Measurements from ENCODE around the gene HARS2.
"Not testable (repeated sequence)": the region's sequence is repeated elsewhere in the genome, so short reads cannot be mapped to it uniquely, and the experiment has no call there.

The HARS2 gene, protein sequence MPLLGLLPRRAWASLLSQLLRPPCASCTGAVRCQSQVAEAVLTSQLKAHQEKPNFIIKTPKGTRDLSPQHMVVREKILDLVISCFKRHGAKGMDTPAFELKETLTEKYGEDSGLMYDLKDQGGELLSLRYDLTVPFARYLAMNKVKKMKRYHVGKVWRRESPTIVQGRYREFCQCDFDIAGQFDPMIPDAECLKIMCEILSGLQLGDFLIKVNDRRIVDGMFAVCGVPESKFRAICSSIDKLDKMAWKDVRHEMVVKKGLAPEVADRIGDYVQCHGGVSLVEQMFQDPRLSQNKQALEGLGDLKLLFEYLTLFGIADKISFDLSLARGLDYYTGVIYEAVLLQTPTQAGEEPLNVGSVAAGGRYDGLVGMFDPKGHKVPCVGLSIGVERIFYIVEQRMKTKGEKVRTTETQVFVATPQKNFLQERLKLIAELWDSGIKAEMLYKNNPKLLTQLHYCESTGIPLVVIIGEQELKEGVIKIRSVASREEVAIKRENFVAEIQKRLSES

DNA sequence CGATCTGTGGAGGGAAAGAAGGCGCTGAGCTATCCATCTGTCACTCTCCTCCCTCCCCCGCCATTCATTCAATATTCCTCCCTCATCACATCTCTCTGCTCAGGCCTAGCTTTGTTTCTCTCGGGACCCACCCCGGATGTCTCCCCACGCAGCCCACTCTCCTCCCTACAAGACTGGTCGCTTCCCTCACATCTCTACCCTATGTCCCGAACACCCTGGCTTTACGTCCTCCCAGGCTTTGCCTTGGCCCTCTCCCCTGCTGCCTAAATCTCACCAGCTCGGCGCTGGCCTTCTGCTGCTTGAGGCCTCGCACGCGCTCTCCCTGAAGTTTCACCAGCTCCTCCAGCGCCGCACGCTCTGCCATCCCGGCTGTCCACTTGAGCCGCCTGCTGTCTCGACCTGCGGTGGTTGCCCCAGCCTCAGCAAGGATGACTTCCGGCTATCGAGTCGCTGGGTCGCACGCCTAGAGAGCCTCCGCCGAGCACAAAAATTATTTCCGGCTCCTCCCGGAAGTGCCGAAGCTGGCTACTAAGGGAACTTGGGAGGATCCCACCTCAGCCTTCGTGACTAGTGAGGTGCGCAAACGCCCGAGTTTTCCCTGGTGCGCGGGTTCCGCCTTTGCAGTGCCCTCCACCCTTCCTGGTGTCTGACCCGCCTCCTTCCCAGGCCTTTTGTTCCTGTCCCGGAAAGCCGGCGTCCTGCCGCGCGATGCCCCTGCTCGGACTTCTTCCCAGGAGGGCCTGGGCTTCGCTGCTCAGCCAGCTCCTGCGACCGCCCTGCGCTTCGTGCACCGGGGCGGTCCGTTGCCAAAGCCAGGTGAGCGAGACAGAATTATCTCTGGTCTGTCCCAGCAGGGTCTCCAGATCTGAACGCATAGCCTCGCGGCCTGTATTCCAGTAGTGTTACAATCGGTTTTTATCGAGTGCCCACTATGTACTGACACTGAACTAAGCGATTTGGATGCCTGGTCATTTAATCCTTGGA, at the start of gene HARS2, which contains the start of gene HARS1:
TSS of gene HARS2 (plus strand) at position 515 of the 984 bp plus-strand sequence. CDS start at position 709, 194 bp downstream.
TSS of gene HARS1 (minus strand) at position 430 of the 984 bp plus-strand sequence. CDS start at position 364, 66 bp downstream.
- DNase-seq = peak; percentile 78

DNA sequence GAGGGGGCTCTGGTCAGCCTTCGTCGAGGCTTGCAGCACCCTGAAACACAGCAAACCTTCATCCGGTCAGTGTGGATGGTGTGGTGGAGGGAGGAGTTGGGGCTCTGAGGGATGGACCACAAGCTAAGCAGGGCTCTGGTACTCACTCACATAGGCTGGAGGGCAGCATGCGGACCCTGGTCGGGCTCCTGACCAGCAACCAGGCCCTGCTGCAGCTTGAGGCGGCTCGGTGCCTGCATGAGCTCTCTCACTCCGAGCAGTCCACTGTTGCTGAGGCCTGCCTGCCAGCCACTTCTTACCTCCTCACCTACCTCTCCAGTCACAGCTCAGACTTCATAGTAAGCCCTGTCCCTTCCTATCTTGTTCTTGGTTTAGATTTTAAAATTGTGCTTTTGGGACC, 49.5 kb upstream of the HARS2 start:
- DNase-seq = no peak

DNA sequence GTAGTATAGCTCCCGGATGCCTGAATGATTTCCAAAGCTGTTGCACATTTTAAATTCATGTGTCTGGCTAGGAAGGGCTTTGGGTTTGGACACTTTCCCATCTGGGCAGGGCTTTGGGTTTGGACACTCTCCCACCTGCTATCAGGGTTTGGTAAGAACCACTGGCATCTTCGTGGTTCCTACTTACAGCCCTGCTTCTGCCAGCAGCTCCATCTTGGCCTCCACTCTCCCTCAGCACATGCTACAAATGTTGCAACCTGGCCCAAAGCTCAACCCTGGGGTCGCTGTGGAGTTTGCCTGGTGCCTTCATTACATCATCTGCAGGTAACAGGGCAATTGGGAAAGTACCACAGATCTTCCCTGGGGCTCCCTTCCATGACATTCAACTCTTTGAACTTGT, 48.5 kb upstream of the HARS2 start:
- no peak for DNase-seq

DNA sequence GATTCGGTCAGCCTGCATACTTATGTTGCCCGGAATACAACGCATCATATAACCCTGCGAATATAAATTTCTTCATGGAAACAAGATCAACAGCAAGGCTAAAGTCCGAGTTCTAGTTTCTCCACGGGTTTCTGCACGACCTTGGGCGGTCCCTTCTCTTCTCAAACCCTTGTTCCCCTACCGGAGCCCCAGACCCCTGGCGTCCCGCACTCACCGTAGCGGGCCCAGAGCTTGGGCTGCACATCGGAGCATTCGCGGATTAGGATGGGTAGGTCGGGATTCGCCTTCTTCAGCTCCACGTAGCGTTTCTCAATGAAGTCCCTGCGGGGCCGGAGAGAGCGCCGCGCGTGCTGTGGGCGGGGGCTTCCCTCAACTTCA, 44.2 kb upstream of the HARS2 start:
- DNase-seq = no peak

DNA sequence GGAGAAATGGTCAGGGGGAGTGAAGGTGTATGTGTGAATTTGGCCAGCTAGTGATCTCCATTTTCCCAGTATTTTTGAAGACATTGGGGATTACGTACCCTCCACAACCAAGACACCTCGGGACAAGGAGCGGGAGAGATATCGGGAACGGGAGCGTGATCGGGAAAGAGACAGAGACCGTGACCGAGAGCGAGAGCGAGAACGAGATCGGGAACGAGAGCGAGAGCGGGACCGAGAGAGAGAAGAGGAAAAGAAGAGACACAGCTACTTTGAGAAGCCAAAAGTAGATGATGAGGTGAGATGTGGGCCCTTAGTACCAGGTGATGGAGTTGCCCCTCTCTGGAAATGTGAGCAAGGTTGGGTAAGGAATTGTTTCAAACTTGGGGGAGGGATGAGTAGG, 32.4 kb upstream of the HARS2 start:
- DNase-seq = no peak

DNA sequence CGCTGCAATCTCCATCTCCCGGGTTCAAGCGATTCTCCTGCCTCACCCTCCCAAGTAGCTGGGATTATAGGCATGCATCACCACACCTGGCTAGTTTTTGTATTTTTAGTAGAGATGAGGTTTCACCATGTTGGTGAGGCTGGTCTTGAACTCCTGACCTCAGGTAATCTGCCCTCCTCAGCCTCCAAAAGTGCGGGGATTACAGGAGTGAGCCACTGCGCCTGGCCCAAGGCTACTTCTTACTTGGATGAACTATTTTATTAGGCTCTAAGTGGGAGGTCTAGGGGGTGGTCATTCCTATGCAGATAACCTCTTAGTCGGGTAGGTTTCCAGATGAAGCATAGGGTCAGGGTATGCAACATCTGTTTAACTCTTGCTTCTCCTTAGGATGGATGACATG, 30.9 kb upstream of the HARS2 start:
- DNase-seq = not testable (repeated sequence)

DNA sequence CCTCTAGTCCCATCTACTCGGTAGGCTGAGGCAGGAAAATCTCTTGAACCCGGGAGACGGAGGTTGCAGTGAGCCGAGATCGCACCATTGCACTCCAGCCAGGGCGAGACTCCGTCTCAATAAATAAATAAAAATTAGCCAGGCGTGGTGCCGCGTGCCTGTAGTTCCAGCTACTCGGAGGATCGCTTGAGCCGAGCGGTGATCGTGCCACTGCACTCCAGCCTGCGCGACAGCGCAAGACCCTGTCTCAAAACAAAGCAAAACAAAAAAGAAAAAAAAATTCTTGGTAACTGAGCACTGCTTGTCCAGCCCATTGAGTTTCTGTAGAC, 27.3 kb upstream of the HARS2 start:
- DNase-seq = no peak

DNA sequence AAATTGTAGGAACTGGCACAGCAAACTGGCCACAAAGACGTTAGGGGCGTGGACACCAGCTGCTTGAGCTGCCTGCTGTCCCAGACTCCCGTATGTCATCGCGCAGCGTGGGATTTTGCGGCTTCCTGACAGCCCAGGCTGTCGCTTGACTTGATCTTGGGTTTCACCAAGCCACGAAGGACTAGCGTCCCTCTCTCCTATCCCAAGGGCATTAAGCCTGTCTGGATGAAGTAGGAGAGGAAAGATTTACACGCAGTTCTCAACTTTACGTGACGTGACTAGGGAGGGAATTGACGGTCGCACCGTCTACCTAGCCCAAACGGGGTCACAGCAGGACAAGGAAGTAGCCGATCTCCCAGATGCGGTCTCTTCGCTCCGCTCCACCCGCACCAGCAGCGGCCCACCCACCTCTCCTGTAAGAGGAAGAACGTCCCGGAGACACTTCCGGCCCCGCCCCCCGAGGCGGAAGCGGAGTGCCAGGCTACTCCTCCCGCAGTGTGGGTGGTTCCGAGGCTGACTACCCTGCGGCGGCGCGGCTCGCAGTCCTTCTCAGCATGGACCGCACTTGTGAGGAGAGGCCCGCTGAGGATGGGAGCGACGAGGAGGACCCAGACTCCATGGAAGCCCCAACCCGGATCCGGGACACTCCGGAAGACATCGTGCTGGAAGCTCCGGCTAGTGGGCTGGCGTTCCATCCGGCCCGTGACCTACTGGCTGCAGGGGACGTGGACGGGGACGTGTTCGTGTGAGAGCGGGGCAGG, 26.7 kb upstream of the HARS2 start, which contains the start of gene WDR55:
TSS of gene WDR55 (plus strand) at position 546 of the 761 bp plus-strand sequence. CDS start at position 555, 9 bp downstream.
- DNase-seq = peak; percentile 93

DNA sequence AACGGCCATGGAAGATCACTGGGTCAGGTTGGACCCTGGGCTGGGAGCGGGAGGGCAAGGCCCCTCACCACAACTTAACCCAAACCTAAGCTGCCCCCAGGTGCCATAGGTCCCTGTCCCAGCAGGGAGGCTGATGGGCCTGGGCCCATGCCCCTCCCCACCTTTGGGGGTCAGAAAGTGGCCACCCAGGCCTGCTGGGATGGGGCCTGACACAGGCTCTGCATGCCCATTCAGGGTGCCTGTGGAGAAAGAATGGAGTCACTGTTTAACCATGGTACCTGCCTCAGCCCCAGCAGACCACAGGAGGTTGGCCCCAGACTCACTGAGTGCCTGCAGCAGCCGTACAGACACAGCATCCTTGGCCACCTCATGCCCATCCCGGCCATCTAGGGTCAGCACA, 20.2 kb upstream of the HARS2 start:
- DNase-seq = not testable (repeated sequence)

DNA sequence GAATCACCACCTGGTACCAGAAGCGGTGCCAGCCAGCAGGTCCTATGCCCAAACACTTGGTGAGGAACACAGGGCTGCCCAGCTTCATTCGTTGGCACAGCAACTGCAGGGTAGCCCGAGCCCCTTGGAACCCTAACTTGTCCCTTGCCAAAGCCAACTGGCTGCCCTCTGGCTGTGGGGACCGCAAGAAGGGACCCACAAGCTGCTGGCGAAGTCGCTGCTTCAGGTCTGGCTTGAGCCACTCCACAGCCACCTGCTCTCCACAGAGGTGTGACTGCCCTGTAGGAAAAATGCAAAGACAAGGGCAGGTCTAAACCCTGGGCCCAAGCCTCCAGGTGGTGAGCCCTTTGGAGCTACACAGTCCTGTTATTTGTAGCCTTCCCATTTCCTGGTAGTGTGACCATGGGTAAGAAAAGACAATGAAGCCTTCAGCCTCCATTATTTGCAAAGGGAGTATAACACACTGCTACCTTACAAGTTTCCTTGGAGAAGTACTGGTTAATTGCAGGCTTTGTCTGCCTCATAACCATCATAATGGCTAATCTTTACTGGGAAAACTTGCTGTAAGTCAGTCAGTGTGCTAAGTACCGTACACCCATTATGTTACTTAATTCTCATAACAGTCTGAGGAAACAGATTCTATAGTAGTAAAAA, 19.7 kb upstream of the HARS2 start:
- DNase-seq = no peak

DNA sequence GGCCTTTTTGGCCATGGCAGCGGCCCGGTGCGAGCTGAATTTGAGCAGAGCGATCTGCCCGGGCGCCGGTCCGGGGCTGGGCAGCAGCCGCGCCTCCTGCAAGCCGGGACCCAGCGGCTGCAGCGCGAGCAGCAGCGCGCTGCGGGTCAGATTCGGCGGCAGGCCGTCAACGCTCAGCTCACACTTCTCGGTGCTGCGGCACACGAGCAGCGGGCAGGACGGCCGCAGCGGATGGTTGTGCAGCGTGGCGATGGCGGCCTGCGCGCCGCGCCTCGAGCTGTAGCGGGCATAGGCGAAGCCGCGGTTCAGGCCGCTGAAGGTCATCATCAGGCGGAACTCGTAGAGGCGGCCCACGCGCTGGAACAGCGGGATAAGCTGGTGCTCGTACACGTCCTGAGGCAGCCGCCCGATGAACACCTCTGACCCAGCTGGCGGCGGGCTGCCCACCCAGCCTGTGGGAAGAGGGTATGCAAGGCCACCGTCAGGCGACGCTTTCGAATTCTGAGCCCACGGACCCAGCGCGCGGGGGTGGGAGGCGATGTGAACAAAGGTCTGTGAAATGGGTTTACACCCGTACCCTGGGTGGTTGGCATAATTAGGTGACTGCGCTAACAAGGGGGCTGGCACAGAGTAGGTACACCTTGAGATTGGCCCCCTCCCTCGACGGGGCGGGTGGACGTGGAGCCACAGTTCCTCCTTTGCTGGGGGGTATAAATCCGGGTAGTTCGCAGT, 18.6 kb upstream of the HARS2 start:
- no peak for DNase-seq

DNA sequence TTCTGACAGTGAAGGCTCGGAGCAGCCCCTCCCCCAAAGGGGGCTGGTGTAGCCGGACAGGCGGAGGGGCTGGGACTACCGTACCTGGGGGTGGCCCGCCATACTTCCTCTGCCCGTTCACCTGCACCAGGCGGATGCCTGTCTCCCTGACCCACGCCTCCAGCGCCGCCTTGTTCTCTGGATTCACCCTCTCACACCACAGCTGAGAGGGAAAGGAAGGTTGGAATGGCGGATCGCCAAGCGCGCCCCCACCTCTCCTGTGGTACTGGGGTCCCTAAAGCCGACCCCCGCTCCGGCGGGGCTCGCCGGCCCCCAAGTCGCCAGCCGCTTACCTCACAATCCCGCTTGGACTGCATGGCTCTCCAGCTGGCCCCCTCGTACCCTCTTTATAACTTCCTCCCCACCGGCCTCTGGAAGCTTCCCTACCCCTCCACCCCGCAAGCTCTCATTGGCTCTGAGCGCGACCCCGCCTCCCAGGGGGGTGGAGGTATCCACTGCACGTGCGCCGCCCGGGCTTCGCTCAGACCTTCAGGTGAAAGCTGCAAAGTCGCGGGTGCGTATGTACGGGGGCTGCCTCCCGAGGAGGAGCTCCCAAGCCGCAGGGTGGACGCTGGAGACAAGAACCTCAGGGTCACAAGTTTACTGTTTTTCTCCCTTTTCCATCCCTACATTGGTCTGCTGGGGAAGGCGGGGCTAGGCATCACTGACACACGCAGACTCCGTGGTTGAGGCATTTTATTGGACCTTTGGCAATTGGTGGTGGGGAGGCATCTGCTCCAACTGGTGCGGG, 17.9 kb upstream of the HARS2 start, which contains the start of gene DND1:
TSS of gene DND1 (minus strand) at position 390 of the 790 bp plus-strand sequence. CDS start at position 356, 34 bp downstream.
- no peak for DNase-seq

DNA sequence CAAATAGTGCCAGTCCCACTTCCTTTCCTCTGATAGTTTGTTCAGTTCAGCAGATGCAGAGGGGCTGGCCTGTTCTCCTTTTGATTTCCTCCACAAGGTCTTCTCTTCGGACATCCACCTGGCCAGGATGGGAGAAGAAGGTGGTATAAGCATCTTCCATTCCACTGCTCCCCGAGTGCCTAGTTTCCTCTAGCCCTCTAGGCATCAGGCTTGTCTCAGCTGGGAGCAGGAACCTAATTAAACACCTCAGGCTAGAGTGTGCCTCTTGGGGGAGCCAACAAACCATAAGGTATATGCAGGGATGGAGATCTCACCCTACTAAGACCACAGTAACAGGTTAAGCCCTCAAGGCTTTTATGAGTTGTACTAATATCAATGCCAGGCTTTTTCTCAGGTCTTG, 17.0 kb upstream of the HARS2 start:
- DNase-seq = no peak

DNA sequence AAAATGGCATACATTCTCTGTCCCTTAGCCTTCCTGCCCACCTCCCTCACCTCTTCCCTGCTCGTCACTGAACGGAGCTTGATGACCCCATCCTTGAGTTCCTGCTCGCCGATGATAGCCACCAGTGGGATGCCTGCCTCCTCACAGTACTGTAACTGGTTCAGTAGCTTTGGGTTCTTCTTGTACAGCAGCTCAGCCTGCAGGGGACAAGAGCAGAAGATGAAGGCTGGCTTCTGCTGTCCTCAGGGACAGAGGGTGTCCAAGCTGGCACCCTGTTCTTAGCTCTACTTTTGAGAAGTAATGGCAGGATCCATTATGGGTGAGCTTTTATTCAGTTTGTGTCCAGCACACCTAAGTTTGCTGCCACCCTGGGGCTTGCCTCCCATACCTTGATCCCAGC, 16.6 kb upstream of the HARS2 start:
- no peak for DNase-seq

DNA sequence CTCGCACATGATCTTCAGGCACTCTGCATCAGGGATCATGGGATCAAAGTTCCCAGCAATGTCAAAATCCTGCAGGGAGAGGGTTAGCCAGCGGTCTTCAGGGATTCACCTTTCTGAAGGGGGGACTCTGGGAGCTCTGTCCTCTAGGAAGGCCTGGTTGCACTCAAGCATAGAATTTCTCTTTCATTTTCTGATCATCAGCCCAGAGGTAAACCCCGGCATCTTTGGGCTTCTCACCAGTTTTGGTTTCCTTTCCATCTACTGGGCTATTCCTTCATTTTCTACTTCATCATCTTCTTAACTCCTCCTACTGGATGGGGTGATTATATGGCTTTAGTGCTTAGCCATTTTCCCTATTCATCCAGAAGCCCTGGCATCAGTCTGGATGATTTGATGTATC, 13.3 kb upstream of the HARS2 start:
- DNase-seq = no peak

DNA sequence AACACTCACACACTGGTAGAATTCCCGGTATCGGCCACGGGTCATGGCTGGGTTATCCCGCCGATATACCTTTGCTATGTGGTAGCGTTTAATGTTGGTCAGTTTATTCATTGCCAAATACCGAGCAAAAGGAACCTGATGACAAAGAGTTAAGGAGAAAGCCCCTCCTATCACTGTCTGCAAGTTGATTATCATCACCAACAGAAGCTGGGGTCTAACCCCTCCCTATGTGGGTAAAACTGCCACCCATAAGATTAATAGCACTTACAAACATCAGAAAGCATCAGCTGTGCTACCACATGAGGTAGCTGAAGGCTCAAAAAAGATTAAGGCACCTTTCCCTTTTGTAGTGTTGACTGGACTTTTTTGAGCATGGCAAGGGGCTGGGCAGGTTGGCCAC, 12.3 kb upstream of the HARS2 start:
- DNase-seq = no peak

DNA sequence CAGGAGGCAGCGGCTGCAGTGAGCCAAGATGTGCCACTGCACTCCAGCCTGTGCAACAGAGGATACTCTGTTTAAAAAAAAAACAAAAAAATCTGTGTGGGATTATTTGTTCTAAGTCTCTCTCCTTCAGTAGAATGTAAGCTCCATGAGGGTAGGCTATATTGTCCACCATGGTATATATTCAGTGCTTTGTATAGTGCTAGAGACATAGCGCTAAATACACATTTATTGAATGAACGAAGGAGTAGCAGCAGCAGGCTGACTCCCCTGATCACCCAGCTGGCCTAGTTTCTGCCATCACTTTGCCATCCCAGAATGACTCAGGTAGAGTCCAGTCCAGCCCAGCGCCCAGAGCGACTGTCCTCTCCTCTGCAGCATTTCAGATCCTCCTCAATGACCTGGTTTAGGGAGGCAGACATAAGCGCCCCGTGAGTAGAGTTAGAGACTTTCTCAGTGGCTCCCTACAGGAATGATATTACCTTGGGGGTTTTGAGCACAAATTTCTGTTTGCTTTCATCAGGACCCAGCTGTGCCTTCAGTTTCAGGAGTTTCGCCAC, 801 bp upstream of the HARS2 start:
- no peak for DNase-seq

DNA sequence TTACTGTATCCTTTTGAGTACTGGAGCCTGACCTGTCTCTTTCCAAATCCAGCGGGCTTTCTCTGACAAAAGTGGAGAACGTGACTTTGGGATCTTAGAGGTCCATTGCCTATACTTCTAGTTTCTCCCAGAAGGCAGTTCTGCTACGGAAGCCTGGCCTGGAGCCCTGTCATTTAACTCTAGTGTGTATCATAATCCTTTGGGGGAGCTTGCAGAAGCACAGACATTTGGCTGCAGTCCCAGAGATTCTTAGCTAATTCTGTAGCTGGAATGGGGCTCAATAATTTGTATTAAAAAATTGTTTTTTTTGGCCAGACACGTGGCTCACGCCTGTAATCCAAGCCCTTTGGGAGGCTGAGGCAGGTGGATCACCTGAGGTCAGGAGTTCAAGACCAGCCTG, 3.0 kb downstream of the HARS2 start:
- DNase-seq = no peak

DNA sequence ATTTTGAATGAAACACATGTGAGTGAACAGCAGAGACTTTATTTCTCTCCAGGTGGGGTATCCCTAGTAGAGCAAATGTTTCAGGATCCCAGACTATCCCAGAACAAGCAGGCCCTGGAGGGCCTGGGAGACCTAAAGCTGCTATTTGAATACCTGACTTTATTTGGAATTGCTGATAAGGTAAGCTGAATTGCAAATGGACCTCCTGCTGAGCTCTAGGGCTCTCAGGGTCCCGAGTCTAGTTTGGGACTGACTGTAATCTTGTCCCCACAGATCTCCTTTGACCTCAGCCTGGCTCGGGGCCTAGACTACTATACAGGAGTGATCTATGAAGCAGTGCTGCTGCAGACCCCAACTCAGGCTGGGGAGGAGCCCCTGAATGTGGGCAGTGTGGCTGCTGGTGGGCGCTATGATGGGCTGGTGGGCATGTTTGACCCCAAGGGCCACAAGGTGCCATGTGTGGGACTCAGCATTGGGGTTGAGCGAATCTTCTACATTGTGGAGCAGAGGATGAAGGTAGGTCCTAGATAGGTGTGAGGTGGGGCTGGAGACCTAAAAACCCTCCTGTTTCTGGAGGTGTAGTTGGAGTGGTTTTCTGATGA, 5.7 kb downstream of the HARS2 start:
- no peak for DNase-seq
